ENCODE results near the gene DNAJB4.

The DNAJB4 gene

DNA sequence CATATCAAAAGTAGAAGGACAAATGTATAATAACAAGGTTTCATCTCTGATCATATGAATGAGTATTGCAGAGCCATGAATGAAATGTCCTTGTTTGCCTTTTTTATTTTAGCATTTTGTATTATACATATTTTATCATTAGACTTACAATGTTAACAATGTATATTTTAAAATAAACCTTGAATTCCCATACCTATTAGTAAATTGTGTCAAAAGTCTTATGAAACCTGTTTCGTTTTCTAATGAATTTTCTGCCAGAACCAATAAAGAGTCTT, 646 bp downstream of the DNAJB4 start:
- TF ChIP-seq, protein P1, sequence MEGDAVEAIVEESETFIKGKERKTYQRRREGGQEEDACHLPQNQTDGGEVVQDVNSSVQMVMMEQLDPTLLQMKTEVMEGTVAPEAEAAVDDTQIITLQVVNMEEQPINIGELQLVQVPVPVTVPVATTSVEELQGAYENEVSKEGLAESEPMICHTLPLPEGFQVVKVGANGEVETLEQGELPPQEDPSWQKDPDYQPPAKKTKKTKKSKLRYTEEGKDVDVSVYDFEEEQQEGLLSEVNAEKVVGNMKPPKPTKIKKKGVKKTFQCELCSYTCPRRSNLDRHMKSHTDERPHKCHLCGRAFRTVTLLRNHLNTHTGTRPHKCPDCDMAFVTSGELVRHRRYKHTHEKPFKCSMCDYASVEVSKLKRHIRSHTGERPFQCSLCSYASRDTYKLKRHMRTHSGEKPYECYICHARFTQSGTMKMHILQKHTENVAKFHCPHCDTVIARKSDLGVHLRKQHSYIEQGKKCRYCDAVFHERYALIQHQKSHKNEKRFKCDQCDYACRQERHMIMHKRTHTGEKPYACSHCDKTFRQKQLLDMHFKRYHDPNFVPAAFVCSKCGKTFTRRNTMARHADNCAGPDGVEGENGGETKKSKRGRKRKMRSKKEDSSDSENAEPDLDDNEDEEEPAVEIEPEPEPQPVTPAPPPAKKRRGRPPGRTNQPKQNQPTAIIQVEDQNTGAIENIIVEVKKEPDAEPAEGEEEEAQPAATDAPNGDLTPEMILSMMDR (conservative IDR thresholded peaks at IDR 0.05; ENCODE audit: low read depth, low read length) = no peak
- Histone ChIP-seq H3K36me3 (ENCODE audit: insufficient read depth) (no peaks in the 10 kb centered on the region), H3K27me3 (ENCODE audit: insufficient read depth, low read depth) (no peaks in the 10 kb centered on the region), H4K20me1 (ENCODE audit: insufficient read depth) (no peaks in the 10 kb centered on the region), H3K79me2 (ENCODE audit: insufficient read depth, low read depth) (peaks cover 29% of the 10 kb centered on the region; the same call in 1 of the 2 replicates), H3K4me2 (peak overlapping the region; percentile 75), H3K27ac (peak overlapping the region; percentile 96), H2AFZ (ENCODE audit: low read depth) (no peak overlapping the region), H3K4me1 (ENCODE audit: low read depth, poor library complexity, severe bottlenecking) (peaks cover 41% of the 10 kb centered on the region), H3K9ac (peak overlapping the region; percentile 85), H3K4me3 (IDR thresholded peaks at IDR 0.05; ENCODE audit: insufficient read depth, low read depth, low read length) (no peak overlapping the region)

DNA sequence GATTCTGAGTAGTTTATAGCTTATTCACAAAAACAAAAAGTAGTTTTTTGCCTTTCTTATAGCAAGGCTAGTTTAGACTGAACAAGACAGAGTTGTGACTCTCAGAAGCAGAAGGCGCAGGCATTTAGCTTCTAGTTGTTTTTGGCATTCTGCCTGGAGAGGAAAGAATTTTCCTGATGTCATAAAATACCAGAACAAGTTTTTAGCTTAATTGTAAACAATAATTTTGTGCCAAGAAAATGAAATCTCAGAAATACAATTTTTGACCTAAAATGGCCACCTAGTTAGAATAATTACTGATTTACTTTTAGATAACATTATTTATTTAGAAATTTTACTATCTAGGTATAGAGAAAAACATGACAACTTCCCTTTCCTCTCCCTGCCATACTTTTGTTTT, 1.0 kb downstream of the DNAJB4 start:
- H3K36me3 ChIP-seq (ENCODE audit: insufficient read depth) = no peaks in the 10 kb centered on the region
- no peak overlapping the region for H2AFZ ChIP-seq (ENCODE audit: low read depth)
- H3K4me2 ChIP-seq = peak overlapping the region; percentile 75
- peaks cover 41% of the 10 kb centered on the region for H3K4me1 ChIP-seq (ENCODE audit: low read depth, poor library complexity, severe bottlenecking)
- H3K27ac ChIP-seq = peak overlapping the region; percentile 96
- H4K20me1 ChIP-seq (ENCODE audit: insufficient read depth) = no peaks in the 10 kb centered on the region
- peak overlapping the region; percentile 85 for H3K9ac ChIP-seq
- no peaks in the 10 kb centered on the region for H3K27me3 ChIP-seq (ENCODE audit: insufficient read depth, low read depth)
- no peak overlapping the region for H3K4me3 ChIP-seq (IDR thresholded peaks at IDR 0.05; ENCODE audit: insufficient read depth, low read depth, low read length)
- peaks cover 29% of the 10 kb centered on the region; the same call in 1 of the 2 replicates for H3K79me2 ChIP-seq (ENCODE audit: insufficient read depth, low read depth)
- TF ChIP-seq, protein P1 (conservative IDR thresholded peaks at IDR 0.05; ENCODE audit: low read depth, low read length) = no peak

DNA sequence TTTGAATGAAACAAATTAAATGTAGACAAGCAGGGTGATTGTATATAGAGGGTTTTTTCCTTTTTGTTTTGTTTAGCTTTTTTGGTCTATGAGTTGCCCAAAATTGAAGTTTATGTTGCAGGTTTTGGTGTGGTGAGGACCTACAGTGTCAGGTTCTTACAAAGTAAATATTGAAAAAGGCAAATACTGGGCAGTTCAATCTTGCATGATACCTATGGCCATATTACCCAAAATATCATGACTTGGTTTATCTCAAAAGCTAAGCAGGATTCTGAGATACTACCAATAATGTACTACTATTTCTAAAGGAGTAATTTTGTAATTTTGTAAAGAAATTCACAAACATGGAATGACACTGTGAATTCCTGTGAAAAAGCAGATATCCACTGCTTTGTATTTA, 1.8 kb downstream of the DNAJB4 start:
- H4K20me1 ChIP-seq (ENCODE audit: insufficient read depth) = no peaks in the 10 kb centered on the region
- TF ChIP-seq, protein P1 (conservative IDR thresholded peaks at IDR 0.05; ENCODE audit: low read depth, low read length) = no peak
- H3K4me1 ChIP-seq (ENCODE audit: low read depth, poor library complexity, severe bottlenecking) = peaks cover 41% of the 10 kb centered on the region
- H3K27ac ChIP-seq = peak overlapping the region; percentile 96; the same call in 1 of the 2 replicates
- no peak overlapping the region for H2AFZ ChIP-seq (ENCODE audit: low read depth)
- no peak overlapping the region for H3K4me3 ChIP-seq (IDR thresholded peaks at IDR 0.05; ENCODE audit: insufficient read depth, low read depth, low read length)
- peak overlapping the region; percentile 75 for H3K4me2 ChIP-seq
- H3K79me2 ChIP-seq (ENCODE audit: insufficient read depth, low read depth) = peaks cover 29% of the 10 kb centered on the region; the same call in 1 of the 2 replicates
- peak overlapping the region; percentile 85; the same call in 1 of the 2 replicates for H3K9ac ChIP-seq
- no peaks in the 10 kb centered on the region for H3K27me3 ChIP-seq (ENCODE audit: insufficient read depth, low read depth)
- H3K36me3 ChIP-seq (ENCODE audit: insufficient read depth) = no peaks in the 10 kb centered on the region

DNA sequence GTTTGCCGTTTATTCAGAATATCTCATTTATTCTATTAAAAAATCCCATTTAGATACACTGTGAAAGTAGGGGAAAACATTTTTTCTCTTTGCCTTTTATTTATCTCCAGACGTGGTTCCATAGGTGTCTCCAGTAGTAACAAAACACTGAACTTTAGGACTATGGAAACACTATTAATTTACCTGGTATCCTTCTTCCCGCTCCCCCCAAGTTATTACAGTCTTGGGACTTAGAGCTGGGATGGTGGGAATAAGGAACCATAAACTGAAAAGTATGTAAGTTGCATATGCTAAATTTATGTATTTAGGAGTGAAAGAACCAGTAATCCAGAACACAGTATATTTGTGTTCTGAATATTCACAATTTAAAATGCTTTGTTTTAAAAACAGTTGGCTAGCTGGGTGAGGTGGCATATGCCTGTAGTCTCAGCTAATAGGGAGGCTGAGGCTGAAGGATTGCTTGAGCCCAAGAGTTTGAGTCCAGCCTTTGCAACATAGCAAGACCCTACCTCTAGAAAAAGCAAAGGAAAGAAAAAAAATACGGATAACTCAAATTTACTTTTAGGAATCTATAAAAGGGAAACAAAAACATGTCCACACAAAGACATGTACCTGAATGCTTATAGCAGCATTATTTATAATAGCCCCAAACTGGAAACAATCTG, 3.1 kb downstream of the DNAJB4 start:
- peaks cover 40% of the 10 kb centered on the region for H3K4me1 ChIP-seq (ENCODE audit: low read depth, poor library complexity, severe bottlenecking)
- no peak overlapping the region for H3K4me3 ChIP-seq (IDR thresholded peaks at IDR 0.05; ENCODE audit: insufficient read depth, low read depth, low read length)
- no peak overlapping the region for H3K9ac ChIP-seq
- H2AFZ ChIP-seq (ENCODE audit: low read depth) = no peak overlapping the region
- no peaks in the 10 kb centered on the region for H4K20me1 ChIP-seq (ENCODE audit: insufficient read depth)
- no peaks in the 10 kb centered on the region for H3K36me3 ChIP-seq (ENCODE audit: insufficient read depth)
- no peak overlapping the region for H3K27ac ChIP-seq
- peaks cover 29% of the 10 kb centered on the region; the same call in 1 of the 2 replicates for H3K79me2 ChIP-seq (ENCODE audit: insufficient read depth, low read depth)
- TF ChIP-seq, protein P1 (conservative IDR thresholded peaks at IDR 0.05; ENCODE audit: low read depth, low read length) = no peak
- H3K27me3 ChIP-seq (ENCODE audit: insufficient read depth, low read depth) = no peaks in the 10 kb centered on the region
- no peak overlapping the region; the same call in 1 of the 2 replicates for H3K4me2 ChIP-seq

Data from KMS-11 (cell line).